ENCODE measurements around the gene CAPN3. TPM values are rescaled to one million over a fixed set of nuclear protein-coding genes. Genes with fewer than 3 reads are reported as not detected.

Gene CAPN3
- total RNA-seq, 1 donor from 2014 or later = 3.7 TPM

GRCh38 chr15:42352401-42352800 lies 6.9 kb upstream of the CAPN3 start:
- Histone ChIP-seq H3K36me3 (ENCODE audit: control insufficient read depth, insufficient read depth, low read length) (no peaks in the 10 kb centered on the region), H3K27me3 (ENCODE audit: control insufficient read depth, insufficient read depth, low read length) (no peaks in the 10 kb centered on the region), H3K4me3 (ENCODE audit: low read depth, low read length) (no peak overlapping the region)
- no peak for TF ChIP-seq CTCF (IDR thresholded peaks at IDR 0.05; ENCODE audit: insufficient read depth, low read length, poor library complexity, severe bottlenecking)
- DNase-seq (ENCODE audit: low read depth) = no peak

GRCh38 chr15:42353061-42353460 lies 6.2 kb upstream of the CAPN3 start:
- no peaks in the 10 kb centered on the region for H3K36me3 ChIP-seq (ENCODE audit: control insufficient read depth, insufficient read depth, low read length)
- DNase-seq (ENCODE audit: low read depth) = no peak
- no peaks in the 10 kb centered on the region for H3K27me3 ChIP-seq (ENCODE audit: control insufficient read depth, insufficient read depth, low read length)
- TF ChIP-seq CTCF (IDR thresholded peaks at IDR 0.05; ENCODE audit: insufficient read depth, low read length, poor library complexity, severe bottlenecking) = no peak
- H3K4me3 ChIP-seq (ENCODE audit: low read depth, low read length) = no peak overlapping the region

GRCh38 chr15:42354824-42355223 lies 4.5 kb upstream of the CAPN3 start:
- DNase-seq (ENCODE audit: low read depth) = no peak
- Histone ChIP-seq H3K27me3 (ENCODE audit: control insufficient read depth, insufficient read depth, low read length) (no peaks in the 10 kb centered on the region), H3K4me3 (ENCODE audit: low read depth, low read length) (no peak overlapping the region), H3K36me3 (ENCODE audit: control insufficient read depth, insufficient read depth, low read length) (no peaks in the 10 kb centered on the region)
- no peak for TF ChIP-seq CTCF (IDR thresholded peaks at IDR 0.05; ENCODE audit: insufficient read depth, low read length, poor library complexity, severe bottlenecking)

GRCh38 chr15:42355291-42355690 lies 4.0 kb upstream of the CAPN3 start:
- H3K36me3 ChIP-seq (ENCODE audit: control insufficient read depth, insufficient read depth, low read length) = no peaks in the 10 kb centered on the region
- no peak for TF ChIP-seq CTCF (IDR thresholded peaks at IDR 0.05; ENCODE audit: insufficient read depth, low read length, poor library complexity, severe bottlenecking)
- no peak overlapping the region for H3K4me3 ChIP-seq (ENCODE audit: low read depth, low read length)
- H3K27me3 ChIP-seq (ENCODE audit: control insufficient read depth, insufficient read depth, low read length) = no peaks in the 10 kb centered on the region
- no peak for DNase-seq (ENCODE audit: low read depth)

GRCh38 chr15:42356851-42357250 lies 2.5 kb upstream of the CAPN3 start:
- no peak for TF ChIP-seq CTCF (IDR thresholded peaks at IDR 0.05; ENCODE audit: insufficient read depth, low read length, poor library complexity, severe bottlenecking)
- no peak for DNase-seq (ENCODE audit: low read depth)
- no peak overlapping the region for H3K4me3 ChIP-seq (ENCODE audit: low read depth, low read length)
- no peaks in the 10 kb centered on the region for H3K36me3 ChIP-seq (ENCODE audit: control insufficient read depth, insufficient read depth, low read length)
- H3K27me3 ChIP-seq (ENCODE audit: control insufficient read depth, insufficient read depth, low read length) = no peaks in the 10 kb centered on the region

GRCh38 chr15:42358141-42358540 lies 1.2 kb upstream of the CAPN3 start:
- TF ChIP-seq CTCF (IDR thresholded peaks at IDR 0.05; ENCODE audit: insufficient read depth, low read length, poor library complexity, severe bottlenecking) = no peak
- H3K27me3 ChIP-seq (ENCODE audit: control insufficient read depth, insufficient read depth, low read length) = no peaks in the 10 kb centered on the region

More at GRCh38 chr15:42358141-42358540, 1.2 kb upstream of the CAPN3 start:
- Histone ChIP-seq H3K36me3 (ENCODE audit: control insufficient read depth, insufficient read depth, low read length) (no peaks in the 10 kb centered on the region), H3K4me3 (ENCODE audit: low read depth, low read length) (no peak overlapping the region)
- no peak for DNase-seq (ENCODE audit: low read depth)

All from kidney epithelial cell (primary cell).